ENCODE data around the gene MAN1C1. TPM values are rescaled to one million over a fixed set of nuclear protein-coding genes. Genes with fewer than 3 reads are reported as not detected.

MAN1C1 gene
- total and polyA plus RNA-seq, 10 of the 15 experiments (the other 5 are each of a cell fraction or from before 2014, with no cell fraction given) = 0.12 to 0.56 (median 0.22) TPM; not detected in 3

GRCh38 chr1:25675729-25676476, 59.3 kb downstream of the MAN1C1 start (continued):
- TF ChIP-seq ZNF687 (IDR thresholded peaks at IDR 0.05) (no peak), NBN (IDR thresholded peaks at IDR 0.05) (peak; percentile 83), CHD2 (IDR thresholded peaks at IDR 0.05; ENCODE audit: borderline replicate concordance, low read depth, low read length) (peak; percentile 79; the same call in 1 of the 2 replicates), ZBTB40 (IDR thresholded peaks at IDR 0.05; ENCODE audit: borderline replicate concordance) (no peak), SMARCA5 (IDR thresholded peaks at IDR 0.05) (0 out of 2 replicates have a peak, but pooled peaks have one; percentile 40), FOXM1 (IDR thresholded peaks at IDR 0.05; ENCODE audit: low read depth, low read length) (peak; percentile 94), BCL3 (IDR thresholded peaks at IDR 0.05; ENCODE audit: borderline replicate concordance, insufficient read depth, low read depth, low read length, poor library complexity, severe bottlenecking) (peak; percentile 90), TBL1XR1 (IDR thresholded peaks at IDR 0.05; ENCODE audit: low read depth, low read length) (peak; percentile 99), SRF (IDR thresholded peaks at IDR 0.05; ENCODE audit: low read depth in 2 of 2, low read length in 2 of 2) (peak in 1 of 2 experiments; percentile 57; a peak in 1 of 4 replicates), KAT2A (conservative IDR thresholded peaks at IDR 0.05; ENCODE audit: control insufficient read depth, low read depth, low read length) (no peak), HDAC6 (IDR thresholded peaks at IDR 0.05; ENCODE audit: unreplicated experiment) (no peak), RAD21 (IDR thresholded peaks at IDR 0.05; ENCODE audit: insufficient read depth, low read depth, low read length) (no peak), NFIC (IDR thresholded peaks at IDR 0.05; ENCODE audit: low read depth, low read length) (peak; percentile 97), HDAC2 (IDR thresholded peaks at IDR 0.05) (no peak), LARP7 (IDR thresholded peaks at IDR 0.05) (no peak), RFX5 (IDR thresholded peaks at IDR 0.05; ENCODE audit: low read depth, low read length) (no peak), BCLAF1 (IDR thresholded peaks at IDR 0.05) (no peak)

All from GM12878 (cell line).